DMS 273 (cell line): ENCODE measurements around the gene CCL17.

Experiments
- DNase-seq: peaks from one replicate; lab custom pipeline; 2025; ENCODE audit not compliant: unreplicated experiment; lab: John Stamatoyannopoulos, UW

CCL17 gene

GRCh38 chr16:57377080-57377841, 27.3 kb upstream of the CCL17 start:
- peak; percentile 46 for DNase-seq

DNA sequence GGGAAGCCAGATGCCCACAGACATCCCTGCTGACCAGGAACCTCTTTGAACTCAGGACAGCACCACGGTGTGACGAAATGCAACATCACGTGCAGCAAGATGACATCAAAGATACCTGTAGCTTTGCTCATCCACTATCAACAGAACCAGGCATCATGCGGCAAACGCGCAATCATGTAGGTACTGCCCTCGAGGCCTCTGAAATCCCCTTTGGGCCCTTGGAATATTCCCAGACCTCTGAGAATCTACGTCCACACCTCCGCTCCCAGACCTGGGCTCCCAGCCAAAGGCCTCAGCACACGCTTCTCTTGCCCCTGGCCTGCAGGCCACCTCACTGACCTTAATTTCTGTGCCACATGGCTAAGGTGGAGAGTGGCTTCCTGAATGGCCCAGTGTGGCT, 25.0 kb upstream of the CCL17 start:
- no peak for DNase-seq

DNA sequence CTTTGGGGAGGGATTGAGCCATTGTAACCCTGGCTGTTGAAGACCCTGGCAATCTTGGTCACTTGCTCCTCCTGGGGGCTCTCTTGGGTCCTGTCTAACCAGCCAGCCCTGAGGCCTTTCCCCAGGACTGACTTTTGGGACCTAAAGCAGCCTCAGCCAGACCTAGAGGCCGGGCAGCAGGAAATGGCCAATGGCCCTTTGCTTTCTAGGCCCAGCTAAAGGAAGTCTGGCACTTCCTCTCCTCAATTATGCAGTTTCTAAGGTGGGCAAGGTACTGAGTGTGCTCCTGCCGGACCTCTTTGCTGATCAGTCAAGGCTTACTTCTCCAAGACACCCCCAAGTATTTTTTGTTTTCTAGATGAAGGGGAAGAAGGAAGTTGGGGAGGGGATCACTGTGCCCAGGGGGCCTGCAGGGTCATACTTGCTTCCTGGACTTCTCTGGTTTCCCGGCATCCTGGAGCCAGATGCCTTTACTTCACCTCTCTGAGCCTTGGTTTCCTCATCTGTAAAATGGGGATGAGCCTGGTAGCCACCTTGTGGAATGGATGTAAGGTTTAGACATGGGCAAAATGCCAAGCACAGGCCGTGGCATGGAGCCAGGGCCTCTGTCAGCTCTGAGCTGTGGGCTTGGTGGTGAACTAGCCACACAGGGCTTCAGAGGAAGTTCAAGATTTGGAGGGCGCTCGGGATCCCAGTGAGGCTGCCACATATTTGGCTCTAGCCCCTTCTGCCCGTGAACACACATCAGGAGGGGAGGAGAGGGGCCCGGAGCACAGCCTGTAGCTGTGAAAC, 23.7 kb upstream of the CCL17 start:
- DNase-seq: peak; percentile 59

DNA sequence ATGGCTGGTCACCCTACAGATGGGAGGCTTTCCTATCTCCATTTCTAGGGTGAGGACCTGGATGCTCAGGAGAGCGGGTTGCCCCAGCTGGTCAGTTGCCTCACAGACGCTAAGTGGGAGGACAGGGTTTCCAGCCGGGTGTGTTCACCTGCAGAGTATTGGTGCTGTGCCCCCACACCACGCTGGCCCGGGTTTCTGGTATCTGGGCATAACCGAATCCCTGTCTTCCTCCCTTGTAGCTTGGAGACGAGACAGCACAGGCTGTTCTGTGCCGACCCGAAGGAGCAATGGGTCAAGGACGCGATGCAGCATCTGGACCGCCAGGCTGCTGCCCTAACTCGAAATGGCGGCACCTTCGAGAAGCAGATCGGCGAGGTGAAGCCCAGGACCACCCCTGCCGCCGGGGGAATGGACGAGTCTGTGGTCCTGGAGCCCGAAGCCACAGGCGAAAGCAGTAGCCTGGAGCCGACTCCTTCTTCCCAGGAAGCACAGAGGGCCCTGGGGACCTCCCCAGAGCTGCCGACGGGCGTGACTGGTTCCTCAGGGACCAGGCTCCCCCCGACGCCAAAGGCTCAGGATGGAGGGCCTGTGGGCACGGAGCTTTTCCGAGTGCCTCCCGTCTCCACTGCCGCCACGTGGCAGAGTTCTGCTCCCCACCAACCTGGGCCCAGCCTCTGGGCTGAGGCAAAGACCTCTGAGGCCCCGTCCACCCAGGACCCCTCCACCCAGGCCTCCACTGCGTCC, 22.6 kb upstream of the CCL17 start:
- no peak for DNase-seq

DNA sequence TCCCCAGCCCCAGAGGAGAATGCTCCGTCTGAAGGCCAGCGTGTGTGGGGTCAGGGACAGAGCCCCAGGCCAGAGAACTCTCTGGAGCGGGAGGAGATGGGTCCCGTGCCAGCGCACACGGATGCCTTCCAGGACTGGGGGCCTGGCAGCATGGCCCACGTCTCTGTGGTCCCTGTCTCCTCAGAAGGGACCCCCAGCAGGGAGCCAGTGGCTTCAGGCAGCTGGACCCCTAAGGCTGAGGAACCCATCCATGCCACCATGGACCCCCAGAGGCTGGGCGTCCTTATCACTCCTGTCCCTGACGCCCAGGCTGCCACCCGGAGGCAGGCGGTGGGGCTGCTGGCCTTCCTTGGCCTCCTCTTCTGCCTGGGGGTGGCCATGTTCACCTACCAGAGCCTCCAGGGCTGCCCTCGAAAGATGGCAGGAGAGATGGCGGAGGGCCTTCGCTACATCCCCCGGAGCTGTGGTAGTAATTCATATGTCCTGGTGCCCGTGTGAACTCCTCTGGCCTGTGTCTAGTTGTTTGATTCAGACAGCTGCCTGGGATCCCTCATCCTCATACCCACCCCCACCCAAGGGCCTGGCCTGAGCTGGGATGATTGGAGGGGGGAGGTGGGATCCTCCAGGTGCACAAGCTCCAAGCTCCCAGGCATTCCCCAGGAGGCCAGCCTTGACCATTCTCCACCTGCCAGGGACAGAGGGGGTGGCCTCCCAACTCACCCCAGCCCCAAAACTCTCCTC, 21.9 kb upstream of the CCL17 start:
- no peak for DNase-seq

- DNase-seq: no peak
Measured at GRCh38 chr16:57383276-57384247, 21.0 kb upstream of the CCL17 start.

DNA sequence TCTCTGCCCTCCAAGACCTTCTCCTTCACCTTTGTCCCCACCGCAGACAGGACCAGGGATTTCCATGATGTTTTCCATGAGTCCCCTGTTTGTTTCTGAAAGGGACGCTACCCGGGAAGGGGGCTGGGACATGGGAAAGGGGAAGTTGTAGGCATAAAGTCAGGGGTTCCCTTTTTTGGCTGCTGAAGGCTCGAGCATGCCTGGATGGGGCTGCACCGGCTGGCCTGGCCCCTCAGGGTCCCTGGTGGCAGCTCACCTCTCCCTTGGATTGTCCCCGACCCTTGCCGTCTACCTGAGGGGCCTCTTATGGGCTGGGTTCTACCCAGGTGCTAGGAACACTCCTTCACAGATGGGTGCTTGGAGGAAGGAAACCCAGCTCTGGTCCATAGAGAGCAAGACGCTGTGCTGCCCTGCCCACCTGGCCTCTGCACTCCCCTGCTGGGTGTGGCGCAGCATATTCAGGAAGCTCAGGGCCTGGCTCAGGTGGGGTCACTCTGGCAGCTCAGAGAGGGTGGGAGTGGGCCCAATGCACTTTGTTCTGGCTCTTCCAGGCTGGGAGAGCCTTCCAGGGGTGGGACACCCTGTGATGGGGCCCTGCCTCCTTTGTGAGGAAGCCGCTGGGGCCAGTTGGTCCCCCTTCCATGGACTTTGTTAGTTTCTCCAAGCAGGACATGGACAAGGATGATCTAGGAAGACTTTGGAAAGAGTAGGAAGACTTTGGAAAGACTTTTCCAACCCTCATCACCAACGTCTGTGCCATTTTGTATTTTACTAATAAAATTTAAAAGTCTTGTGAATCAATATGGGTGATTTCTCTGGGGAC, 20.1 kb upstream of the CCL17 start:
- no peak for DNase-seq

GRCh38 chr16:57385083-57385482, 19.5 kb upstream of the CCL17 start:
- DNase-seq: no peak

DNA sequence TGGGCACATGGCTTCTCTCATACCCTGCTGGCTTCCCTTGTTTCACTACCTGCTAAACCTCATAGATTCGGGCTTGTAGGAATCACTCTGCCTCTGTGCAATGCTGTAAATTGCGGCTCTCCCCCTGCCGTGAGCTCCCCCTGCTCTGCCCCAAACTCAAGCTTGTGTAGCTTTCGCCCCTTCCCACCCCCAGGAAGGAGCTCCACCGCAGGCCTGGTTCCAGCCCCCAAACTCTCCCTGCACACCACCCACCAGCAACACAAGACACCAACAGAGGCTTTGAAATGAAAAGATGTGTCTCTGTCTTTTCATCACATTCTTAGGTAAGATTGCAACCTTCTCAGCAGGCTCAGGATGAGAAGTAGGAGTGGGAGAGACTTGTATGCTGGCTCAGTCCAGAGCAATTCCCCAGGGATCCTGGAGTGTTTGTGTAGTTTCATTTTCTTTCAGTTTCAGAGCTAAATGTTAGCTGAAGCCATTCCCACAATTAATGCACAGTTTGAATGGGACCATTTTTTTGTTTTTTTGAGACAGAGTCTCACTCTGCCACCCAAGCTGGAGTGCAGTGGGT, 18.1 kb upstream of the CCL17 start:
- DNase-seq: peak; percentile 21

GRCh38 chr16:57387598-57388354, 16.8 kb upstream of the CCL17 start:
- DNase-seq: no peak

- DNase-seq: no peak
Measured at GRCh38 chr16:57388359-57389086, 16.0 kb upstream of the CCL17 start.

GRCh38 chr16:57389087-57389468, 15.5 kb upstream of the CCL17 start:
- DNase-seq: no peak

GRCh38 chr16:57390636-57391295, 13.8 kb upstream of the CCL17 start:
- DNase-seq: no peak

GRCh38 chr16:57391300-57391699, 13.3 kb upstream of the CCL17 start:
- DNase-seq: no peak

GRCh38 chr16:57391708-57392107, 12.9 kb upstream of the CCL17 start:
- DNase-seq: no peak

DNA sequence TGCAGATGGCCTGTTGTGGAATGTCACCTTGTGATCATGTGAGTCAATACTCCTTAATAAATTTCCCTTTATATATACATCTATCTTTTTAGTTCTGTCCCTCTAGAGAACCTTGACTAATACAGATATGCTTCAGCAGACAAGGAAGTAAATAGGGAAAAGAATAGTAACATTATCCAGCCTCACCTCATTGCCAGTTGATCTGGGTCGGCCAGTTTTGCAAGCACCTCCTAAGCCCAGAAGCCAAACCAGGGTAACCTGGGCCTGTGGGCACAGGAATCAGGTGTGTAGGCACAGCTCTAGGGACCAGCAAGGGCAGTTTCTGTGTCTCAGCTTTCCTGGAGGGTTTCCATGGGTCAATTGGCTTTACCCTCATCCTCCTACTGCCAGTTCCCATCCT, 11.9 kb upstream of the CCL17 start:
- no peak for DNase-seq

DNA sequence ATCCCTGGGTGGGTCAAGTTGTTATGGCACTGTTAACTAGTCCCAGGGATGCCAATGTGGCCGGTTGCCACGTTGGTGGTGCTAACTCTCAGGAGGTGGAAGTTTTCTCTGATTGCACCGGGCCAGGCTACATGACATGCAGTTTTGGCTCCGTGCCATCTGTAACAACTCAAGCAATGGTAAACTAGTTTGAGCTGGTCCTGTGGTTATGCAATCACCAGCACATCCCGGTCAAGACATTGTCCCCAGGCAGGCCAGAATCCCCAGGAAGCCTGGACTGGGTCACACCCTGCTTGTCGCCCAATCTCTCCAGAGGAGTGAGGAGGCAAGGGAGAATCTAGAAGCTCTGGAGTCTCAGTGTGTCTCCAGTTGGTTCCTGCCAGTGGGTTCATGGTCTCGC, 10.1 kb upstream of the CCL17 start:
- peak; percentile 18 for DNase-seq
